Measurements from ENCODE around the gene RELN.

Gene RELN

DNA sequence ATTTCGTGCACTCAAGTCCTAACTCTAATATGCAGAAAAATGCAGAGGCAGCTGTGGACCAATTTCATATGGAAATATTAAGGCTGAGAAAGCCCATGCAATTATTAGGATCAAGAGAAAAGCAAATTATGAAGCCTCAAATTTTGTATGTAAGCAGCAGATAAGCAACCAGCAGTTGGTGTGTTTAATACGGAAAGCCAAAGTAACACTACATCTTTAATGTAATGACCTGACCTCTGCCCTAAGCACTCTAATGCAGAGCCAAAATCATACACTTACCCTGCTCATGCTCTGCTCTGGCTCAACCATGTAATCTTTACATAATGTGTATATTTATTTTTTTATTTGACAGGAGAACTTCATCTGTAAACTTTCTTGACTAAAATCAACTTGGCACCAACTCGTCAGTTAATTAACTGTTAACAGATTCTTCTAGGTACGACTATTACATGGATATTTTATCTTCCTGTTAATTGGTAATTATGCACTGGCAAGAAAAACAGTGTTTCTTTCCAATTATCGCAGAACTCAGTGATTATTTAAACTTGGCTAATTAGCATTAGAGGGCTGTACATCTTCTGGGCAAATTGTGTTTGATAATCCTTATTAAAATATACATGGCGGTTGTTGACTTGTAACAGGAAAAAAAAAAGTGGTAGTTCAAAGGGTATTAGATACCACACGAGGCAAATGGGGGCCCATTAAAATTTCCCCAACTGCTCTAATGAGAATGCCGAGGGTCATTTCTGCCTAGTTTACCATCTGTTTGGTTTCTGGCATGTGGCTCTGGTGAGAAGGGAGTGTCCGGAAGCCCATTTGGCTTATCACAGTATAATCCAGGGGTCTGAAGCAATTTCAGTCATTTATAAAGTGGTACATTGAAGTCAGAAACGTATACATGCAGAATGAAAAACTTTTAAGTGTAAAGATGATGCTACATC lies 94.5 kb downstream of the RELN start:
- TF ChIP-seq, protein P1, sequence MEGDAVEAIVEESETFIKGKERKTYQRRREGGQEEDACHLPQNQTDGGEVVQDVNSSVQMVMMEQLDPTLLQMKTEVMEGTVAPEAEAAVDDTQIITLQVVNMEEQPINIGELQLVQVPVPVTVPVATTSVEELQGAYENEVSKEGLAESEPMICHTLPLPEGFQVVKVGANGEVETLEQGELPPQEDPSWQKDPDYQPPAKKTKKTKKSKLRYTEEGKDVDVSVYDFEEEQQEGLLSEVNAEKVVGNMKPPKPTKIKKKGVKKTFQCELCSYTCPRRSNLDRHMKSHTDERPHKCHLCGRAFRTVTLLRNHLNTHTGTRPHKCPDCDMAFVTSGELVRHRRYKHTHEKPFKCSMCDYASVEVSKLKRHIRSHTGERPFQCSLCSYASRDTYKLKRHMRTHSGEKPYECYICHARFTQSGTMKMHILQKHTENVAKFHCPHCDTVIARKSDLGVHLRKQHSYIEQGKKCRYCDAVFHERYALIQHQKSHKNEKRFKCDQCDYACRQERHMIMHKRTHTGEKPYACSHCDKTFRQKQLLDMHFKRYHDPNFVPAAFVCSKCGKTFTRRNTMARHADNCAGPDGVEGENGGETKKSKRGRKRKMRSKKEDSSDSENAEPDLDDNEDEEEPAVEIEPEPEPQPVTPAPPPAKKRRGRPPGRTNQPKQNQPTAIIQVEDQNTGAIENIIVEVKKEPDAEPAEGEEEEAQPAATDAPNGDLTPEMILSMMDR (conservative IDR thresholded peaks at IDR 0.05; ENCODE audit: low read depth) = no peak
- H3K27ac ChIP-seq = no peak overlapping the region
- ChIA-PET CTCF (interaction anchor here (0.7 kb wide), 1 partner anchor 18 kb away, joined by 5 read pairs; no protein-coding TSS in a partner anchor), POLR2A (ENCODE audit: low non-redundant PET) (no interaction called here)
- DNase-seq (ENCODE audit: low spot score) = no peak

DNA sequence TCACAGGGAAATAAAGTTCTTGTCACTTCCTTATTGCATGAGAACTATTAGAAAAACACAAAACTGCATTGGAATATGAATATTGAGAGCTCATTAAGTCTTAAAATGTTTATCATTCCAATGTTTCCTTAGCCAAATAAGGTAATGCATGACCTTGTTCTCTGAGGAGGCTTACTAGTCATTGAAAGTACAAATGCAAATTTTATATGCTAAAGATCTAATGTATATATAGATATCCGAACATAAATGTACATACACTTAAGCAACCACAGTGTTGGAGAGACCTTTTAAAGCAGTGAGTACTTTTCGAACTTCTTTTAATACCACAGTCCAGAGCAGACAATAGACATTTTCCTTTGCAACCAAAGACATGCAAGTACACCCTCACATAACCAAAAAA lies 96.1 kb downstream of the RELN start:
- CTCF ChIA-PET = no interaction called here
- no peak for DNase-seq (ENCODE audit: low spot score)
- POLR2A ChIA-PET (ENCODE audit: low non-redundant PET) = no interaction called here
- H3K27ac ChIP-seq = no peak overlapping the region
- TF ChIP-seq, protein P1 (conservative IDR thresholded peaks at IDR 0.05; ENCODE audit: low read depth) = no peak

DNA sequence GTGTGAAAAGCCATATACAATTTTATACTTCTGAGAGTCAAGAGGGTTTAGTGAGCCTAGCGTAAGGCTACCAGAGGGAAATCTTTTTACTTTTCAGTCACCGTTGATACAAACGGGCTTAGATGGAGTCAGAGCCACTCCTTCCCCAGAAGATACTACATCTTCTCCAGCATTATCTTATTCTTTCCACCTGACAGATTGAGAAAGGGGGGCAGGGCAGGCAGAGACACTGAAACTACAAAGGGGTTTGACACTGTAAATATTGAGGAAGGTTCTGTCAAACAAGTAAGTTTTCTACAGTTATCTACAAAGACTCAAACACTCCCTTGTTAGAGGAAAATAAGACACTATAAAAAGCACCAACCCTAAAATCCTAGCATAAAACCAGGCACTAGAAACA lies 100.0 kb downstream of the RELN start:
- TF ChIP-seq, protein P1 (conservative IDR thresholded peaks at IDR 0.05; ENCODE audit: low read depth) = no peak
- ChIA-PET POLR2A (ENCODE audit: low non-redundant PET) (no interaction called here), CTCF (no interaction called here)
- DNase-seq (ENCODE audit: low spot score) = no peak
- H3K27ac ChIP-seq = no peak overlapping the region

DNA sequence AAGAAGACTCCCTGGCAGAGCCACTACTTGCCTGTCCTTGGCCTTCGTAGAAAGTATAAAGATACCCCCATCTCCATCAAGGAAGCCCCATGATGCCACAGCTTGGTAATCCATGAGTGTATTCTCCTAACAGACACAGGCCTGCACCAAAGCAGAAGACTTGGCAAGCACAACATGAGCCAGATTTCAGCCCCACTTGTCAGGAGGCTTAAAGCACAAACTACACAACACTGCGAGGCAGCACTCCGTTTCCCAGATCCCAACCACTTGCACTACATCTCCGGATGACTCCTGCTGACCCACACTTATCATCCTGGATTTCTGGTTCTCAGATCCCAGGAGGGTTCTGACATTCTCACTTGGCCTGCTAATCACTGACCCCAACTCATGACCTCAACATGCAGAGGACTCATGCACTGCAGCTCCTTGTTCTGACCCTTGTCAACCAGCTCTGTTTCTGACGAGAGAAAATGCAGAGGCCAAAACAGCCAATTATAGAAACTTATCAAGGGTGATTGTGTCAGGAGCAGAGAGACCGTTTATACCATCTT lies 100.8 kb downstream of the RELN start:
- DNase-seq (ENCODE audit: low spot score) = no peak
- POLR2A ChIA-PET (ENCODE audit: low non-redundant PET) = no interaction called here
- CTCF ChIA-PET = no interaction called here
- no peak overlapping the region for H3K27ac ChIP-seq
- TF ChIP-seq, protein P1 (conservative IDR thresholded peaks at IDR 0.05; ENCODE audit: low read depth) = no peak

DNA sequence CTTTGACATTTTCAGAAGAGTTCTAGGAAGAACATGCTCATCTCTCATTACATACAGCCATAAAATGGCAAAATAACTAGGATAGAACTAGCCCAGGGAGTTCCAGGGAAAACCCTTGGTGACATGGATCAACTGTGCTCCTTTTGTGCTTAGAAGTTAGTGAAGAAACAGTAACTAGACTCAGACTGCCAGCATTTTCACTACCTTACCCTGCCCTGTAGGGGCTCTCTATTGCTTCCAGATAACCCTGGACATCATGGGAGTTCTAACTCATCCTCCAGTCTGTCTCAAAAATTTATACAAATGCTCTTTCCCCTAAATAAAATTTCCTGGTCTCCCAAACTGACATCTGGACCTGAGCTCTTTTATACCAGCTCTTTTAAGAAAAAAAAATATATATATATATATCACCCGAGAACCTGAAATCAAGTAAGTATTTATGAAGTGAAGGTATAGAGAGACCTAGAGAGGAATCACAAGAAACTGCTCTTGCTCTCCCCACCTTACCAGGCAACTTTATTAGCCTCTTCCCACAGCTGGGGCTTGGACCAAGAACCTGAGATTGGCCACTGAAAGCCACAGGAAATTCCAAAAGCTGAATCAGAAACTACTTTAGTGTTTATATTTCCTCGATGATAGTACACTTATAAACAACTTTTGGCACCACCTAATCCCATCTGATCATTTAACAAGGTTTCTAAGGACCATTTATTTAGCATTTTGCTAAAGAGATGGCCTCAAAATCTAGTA lies 101.4 kb downstream of the RELN start:
- no peak for DNase-seq (ENCODE audit: low spot score)
- H3K27ac ChIP-seq = no peak overlapping the region
- ChIA-PET POLR2A (ENCODE audit: low non-redundant PET) (no interaction called here), CTCF (interaction anchor here (0.8 kb wide), 1 partner anchor 11 kb away, joined by 4 read pairs; no protein-coding TSS in a partner anchor)
- TF ChIP-seq, protein P1 (conservative IDR thresholded peaks at IDR 0.05; ENCODE audit: low read depth) = no peak

DNA sequence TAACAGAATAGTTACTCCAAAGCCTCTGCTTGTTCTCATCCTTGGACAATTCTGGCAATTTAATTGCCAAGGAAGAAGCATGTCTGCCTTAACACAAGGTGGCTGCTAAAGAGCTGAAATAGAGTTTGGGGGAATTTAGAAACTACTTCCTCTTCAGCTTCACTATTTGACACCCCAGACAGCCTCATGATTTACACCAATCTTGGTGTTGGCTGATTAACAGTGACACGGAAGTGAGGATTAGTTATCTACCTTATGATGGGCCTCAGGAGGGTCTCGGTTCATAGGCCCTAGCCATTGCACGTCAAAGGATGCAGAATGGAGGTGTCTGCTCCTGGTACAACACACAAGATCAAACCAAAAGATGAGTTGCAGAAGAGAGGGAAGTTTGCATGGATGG lies 102.4 kb downstream of the RELN start:
- DNase-seq (ENCODE audit: low spot score) = no peak
- H3K27ac ChIP-seq = no peak overlapping the region
- ChIA-PET CTCF (no interaction called here), POLR2A (ENCODE audit: low non-redundant PET) (no interaction called here)
- TF ChIP-seq, protein P1 (conservative IDR thresholded peaks at IDR 0.05; ENCODE audit: low read depth) = no peak

All from RWPE1 (cell line).